ENCODE data around the gene NMT1. TPM values are rescaled to one million over a fixed set of nuclear protein-coding genes. Genes with fewer than 3 reads are reported as not detected.

The NMT1 gene
- total RNA-seq, 1 experiment from 2014 or later: 152 TPM

DNA sequence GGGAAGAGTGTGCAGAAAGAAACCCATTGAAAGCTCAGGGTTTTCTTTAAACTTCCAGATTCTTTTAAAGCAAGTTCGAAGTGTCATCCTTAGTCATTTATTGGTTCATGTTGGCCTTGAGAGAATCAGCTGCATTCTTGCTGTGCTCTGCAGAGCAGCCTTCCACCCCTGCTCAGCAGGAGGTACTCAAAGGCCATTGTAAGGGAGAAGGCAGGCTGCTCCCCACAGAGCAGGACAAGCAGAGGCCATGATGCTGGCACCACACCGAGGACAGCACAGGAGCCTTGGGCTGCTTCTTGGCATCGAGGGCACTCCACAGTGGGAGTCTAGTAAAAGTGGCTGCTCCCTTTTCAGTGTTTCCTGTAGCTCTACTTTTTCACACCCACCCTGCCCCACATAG lies 29.6 kb downstream of the NMT1 start:
- DNase-seq (ENCODE audit: low spot score) (no peak), ATAC-seq (peak; percentile 72)
- POLR2A ChIA-PET: interaction anchor here (0.5 kb wide), 1 partner anchor 73 kb away, joined by 3 read pairs; no protein-coding TSS in a partner anchor
- Mint-ChIP-seq H3K27ac (peak overlapping the region; percentile 48), H3K36me3 (peaks cover 75% of the 10 kb centered on the region), H3K4me3 (no peak overlapping the region), H3K9me3 (no peaks in the 10 kb centered on the region), H3K27me3 (ENCODE audit: low read depth) (no peaks in the 10 kb centered on the region), H3K4me1 (peaks cover 7% of the 10 kb centered on the region)
- CTCF ChIA-PET: interaction anchor here (1.5 to 4.0 kb wide), 3 partner anchors 9 to 180 kb away, joined by 5 to 28 read pairs (median 7); partner anchors contain the start of gene ACBD4
- TF ChIP-seq TEAD1 (CRISPR knock-in tag; IDR thresholded peaks at IDR 0.05): no peak
- peak; percentile 65 for TF ChIP-seq ZNF423 (CRISPR knock-in tag; IDR thresholded peaks at IDR 0.05)
- no peak for TF ChIP-seq ZBTB21 (CRISPR knock-in tag; IDR thresholded peaks at IDR 0.05; ENCODE audit: borderline replicate concordance)
- no peak for TF ChIP-seq ZNF317 (CRISPR knock-in tag; IDR thresholded peaks at IDR 0.05; ENCODE audit: borderline replicate concordance, low read depth)

DNA sequence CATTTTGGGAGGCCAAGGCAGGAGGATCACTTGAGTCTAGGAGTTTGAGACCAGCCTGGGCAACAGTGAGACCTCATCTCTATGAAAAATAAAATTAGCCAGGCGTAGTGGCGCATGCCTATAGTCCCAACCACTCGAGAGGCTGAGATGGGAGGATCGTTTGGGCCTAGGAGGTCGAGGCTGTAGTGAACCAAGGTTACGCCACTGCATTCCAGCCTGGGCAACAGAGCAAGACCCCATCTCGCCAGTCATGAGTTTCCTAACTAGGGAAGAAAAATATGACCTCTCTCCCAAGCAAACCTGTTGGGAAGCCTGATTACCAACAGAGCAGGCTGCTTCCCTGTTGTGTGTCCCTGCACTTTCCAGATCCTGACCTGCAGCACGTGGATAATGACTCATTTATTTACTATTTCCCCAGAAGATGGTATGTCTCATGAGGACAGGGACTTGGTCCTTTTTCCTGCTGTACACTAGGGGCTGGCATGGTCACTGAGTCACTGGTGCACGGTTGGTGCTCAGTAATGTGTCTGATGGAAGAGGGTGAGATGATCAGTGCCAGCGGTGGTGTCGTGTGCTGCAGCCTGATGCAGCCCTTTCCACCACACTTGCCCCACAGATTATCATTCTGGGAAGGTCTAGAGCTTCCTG lies 30.8 kb downstream of the NMT1 start:
- Mint-ChIP-seq H3K4me1 (peaks cover 7% of the 10 kb centered on the region), H3K27ac (peak overlapping the region; percentile 58; the same call in 1 of the 2 replicates), H3K36me3 (peaks cover 77% of the 10 kb centered on the region), H3K9me3 (no peaks in the 10 kb centered on the region), H3K4me3 (no peak overlapping the region), H3K27me3 (ENCODE audit: low read depth) (no peaks in the 10 kb centered on the region)
- DNase-seq (ENCODE audit: low spot score) (no peak), ATAC-seq (no peak)
- ChIA-PET CTCF (no interaction called here), POLR2A (no interaction called here)
- TF ChIP-seq ETV6 (CRISPR knock-in tag; IDR thresholded peaks at IDR 0.05) (no peak), ZNF121 (CRISPR knock-in tag; IDR thresholded peaks at IDR 0.05) (peak; percentile 88)

DNA sequence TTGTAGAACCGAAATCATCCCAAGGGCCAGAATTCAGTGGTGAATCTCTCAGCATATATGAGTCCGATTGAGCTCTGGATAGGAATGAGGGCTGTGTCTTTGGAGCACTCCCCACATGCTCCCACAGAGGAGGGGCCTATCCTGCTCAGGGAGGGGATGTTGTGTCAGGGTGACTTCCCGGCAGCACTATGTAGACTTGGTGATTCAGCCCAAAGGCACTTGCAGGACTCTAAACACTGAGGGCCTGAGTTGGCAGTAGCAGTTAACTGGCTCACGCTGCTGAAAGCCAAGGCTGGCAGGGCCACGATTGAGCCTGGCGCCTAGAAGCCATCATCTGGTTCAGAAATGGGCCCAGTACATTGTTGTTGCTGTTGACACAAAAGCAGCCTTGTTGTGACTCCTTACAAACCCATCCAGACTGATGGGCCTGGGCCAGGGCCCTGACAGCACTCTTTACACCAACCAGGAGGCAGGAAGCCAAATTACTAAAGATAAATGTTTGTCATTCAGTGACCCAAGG lies 31.9 kb downstream of the NMT1 start:
- ATAC-seq: no peak
- no peaks in the 10 kb centered on the region for H3K9me3 Mint-ChIP-seq
- no peaks in the 10 kb centered on the region for H3K27me3 Mint-ChIP-seq (ENCODE audit: low read depth)
- CTCF ChIA-PET: no interaction called here
- H3K4me3 Mint-ChIP-seq: no peak overlapping the region
- DNase-seq (ENCODE audit: low spot score): no peak
- POLR2A ChIA-PET: no interaction called here
- peaks cover 75% of the 10 kb centered on the region for H3K36me3 Mint-ChIP-seq
- H3K4me1 Mint-ChIP-seq: peaks cover 7% of the 10 kb centered on the region
- H3K27ac Mint-ChIP-seq: peak overlapping the region; percentile 53; the same call in 1 of the 2 replicates
- TF ChIP-seq, protein P1, sequence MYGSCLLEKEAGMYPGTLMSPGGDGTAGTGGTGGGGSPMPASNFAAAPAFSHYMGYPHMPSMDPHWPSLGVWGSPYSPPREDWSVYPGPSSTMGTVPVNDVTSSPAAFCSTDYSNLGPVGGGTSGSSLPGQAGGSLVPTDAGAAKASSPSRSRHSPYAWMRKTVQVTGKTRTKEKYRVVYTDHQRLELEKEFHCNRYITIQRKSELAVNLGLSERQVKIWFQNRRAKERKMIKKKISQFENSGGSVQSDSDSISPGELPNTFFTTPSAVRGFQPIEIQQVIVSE (CRISPR knock-in tag; IDR thresholded peaks at IDR 0.05; ENCODE audit: borderline replicate concordance): no peak
- TF ChIP-seq, protein P2, sequence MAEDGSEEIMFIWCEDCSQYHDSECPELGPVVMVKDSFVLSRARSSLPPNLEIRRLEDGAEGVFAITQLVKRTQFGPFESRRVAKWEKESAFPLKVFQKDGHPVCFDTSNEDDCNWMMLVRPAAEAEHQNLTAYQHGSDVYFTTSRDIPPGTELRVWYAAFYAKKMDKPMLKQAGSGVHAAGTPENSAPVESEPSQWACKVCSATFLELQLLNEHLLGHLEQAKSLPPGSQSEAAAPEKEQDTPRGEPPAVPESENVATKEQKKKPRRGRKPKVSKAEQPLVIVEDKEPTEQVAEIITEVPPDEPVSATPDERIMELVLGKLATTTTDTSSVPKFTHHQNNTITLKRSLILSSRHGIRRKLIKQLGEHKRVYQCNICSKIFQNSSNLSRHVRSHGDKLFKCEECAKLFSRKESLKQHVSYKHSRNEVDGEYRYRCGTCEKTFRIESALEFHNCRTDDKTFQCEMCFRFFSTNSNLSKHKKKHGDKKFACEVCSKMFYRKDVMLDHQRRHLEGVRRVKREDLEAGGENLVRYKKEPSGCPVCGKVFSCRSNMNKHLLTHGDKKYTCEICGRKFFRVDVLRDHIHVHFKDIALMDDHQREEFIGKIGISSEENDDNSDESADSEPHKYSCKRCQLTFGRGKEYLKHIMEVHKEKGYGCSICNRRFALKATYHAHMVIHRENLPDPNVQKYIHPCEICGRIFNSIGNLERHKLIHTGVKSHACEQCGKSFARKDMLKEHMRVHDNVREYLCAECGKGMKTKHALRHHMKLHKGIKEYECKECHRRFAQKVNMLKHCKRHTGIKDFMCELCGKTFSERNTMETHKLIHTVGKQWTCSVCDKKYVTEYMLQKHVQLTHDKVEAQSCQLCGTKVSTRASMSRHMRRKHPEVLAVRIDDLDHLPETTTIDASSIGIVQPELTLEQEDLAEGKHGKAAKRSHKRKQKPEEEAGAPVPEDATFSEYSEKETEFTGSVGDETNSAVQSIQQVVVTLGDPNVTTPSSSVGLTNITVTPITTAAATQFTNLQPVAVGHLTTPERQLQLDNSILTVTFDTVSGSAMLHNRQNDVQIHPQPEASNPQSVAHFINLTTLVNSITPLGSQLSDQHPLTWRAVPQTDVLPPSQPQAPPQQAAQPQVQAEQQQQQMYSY (CRISPR knock-in tag; IDR thresholded peaks at IDR 0.05): no peak
- TF ChIP-seq, protein P3, sequence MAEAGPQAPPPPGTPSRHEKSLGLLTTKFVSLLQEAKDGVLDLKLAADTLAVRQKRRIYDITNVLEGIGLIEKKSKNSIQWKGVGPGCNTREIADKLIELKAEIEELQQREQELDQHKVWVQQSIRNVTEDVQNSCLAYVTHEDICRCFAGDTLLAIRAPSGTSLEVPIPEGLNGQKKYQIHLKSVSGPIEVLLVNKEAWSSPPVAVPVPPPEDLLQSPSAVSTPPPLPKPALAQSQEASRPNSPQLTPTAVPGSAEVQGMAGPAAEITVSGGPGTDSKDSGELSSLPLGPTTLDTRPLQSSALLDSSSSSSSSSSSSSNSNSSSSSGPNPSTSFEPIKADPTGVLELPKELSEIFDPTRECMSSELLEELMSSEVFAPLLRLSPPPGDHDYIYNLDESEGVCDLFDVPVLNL (CRISPR knock-in tag; IDR thresholded peaks at IDR 0.05; ENCODE audit: borderline replicate concordance, low read depth): no peak
- TF ChIP-seq, protein P4, sequence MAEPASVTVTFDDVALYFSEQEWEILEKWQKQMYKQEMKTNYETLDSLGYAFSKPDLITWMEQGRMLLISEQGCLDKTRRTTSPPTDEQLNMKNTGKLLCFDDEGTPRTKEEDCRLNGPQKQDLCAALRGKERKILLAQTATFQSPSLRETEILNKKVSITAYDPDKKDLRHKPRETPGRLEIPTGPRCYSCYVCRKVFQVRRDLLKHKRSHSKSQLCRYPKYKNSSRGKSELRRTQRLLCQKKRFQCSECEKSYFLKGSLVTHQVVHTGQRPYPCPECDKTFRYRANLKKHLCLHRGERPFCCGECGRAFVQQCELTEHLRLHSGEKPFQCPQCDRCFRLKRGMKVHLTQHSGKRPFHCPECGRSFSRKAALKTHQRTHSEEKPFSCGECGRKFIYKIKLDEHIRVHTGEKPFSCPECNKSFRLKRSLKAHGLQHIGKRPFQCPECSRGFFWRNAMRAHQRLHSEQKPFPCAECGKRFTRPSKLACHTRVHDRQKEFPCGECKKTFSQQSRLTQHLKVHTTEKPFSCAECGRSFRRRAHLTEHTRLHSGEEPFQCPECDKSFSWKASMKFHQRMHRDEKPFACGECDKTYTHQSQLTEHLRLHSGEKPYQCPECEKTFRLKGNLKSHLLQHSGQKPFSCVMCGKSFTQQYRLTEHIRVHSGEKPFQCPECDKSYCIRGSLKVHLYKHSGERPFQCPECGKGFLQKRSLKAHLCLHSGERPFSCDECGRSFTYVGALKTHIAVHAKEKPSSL (CRISPR knock-in tag; conservative IDR thresholded peaks at IDR 0.05): no peak
- TF ChIP-seq, protein P5, sequence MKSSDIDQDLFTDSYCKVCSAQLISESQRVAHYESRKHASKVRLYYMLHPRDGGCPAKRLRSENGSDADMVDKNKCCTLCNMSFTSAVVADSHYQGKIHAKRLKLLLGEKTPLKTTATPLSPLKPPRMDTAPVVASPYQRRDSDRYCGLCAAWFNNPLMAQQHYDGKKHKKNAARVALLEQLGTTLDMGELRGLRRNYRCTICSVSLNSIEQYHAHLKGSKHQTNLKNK (CRISPR knock-in tag; IDR thresholded peaks at IDR 0.05): no peak
- TF ChIP-seq TEAD1 (CRISPR knock-in tag; IDR thresholded peaks at IDR 0.05) (no peak), RORB (CRISPR knock-in tag; IDR thresholded peaks at IDR 0.05) (no peak), ZNF121 (CRISPR knock-in tag; IDR thresholded peaks at IDR 0.05) (no peak), ELF4 (CRISPR knock-in tag; IDR thresholded peaks at IDR 0.05; ENCODE audit: low read depth) (no peak), ZNF416 (CRISPR knock-in tag; IDR thresholded peaks at IDR 0.05) (no peak), MYBL2 (CRISPR knock-in tag; IDR thresholded peaks at IDR 0.05) (no peak), OVOL2 (CRISPR knock-in tag; IDR thresholded peaks at IDR 0.05; ENCODE audit: borderline replicate concordance) (no peak)
- TF ChIP-seq, protein P6, sequence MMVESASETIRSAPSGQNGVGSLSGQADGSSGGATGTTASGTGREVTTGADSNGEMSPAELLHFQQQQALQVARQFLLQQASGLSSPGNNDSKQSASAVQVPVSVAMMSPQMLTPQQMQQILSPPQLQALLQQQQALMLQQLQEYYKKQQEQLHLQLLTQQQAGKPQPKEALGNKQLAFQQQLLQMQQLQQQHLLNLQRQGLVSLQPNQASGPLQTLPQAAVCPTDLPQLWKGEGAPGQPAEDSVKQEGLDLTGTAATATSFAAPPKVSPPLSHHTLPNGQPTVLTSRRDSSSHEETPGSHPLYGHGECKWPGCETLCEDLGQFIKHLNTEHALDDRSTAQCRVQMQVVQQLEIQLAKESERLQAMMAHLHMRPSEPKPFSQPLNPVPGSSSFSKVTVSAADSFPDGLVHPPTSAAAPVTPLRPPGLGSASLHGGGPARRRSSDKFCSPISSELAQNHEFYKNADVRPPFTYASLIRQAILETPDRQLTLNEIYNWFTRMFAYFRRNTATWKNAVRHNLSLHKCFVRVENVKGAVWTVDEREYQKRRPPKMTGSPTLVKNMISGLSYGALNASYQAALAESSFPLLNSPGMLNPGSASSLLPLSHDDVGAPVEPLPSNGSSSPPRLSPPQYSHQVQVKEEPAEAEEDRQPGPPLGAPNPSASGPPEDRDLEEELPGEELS (CRISPR knock-in tag; IDR thresholded peaks at IDR 0.05): no peak
- TF ChIP-seq, protein P7, sequence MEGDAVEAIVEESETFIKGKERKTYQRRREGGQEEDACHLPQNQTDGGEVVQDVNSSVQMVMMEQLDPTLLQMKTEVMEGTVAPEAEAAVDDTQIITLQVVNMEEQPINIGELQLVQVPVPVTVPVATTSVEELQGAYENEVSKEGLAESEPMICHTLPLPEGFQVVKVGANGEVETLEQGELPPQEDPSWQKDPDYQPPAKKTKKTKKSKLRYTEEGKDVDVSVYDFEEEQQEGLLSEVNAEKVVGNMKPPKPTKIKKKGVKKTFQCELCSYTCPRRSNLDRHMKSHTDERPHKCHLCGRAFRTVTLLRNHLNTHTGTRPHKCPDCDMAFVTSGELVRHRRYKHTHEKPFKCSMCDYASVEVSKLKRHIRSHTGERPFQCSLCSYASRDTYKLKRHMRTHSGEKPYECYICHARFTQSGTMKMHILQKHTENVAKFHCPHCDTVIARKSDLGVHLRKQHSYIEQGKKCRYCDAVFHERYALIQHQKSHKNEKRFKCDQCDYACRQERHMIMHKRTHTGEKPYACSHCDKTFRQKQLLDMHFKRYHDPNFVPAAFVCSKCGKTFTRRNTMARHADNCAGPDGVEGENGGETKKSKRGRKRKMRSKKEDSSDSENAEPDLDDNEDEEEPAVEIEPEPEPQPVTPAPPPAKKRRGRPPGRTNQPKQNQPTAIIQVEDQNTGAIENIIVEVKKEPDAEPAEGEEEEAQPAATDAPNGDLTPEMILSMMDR (IDR thresholded peaks at IDR 0.05): no peak
